HEK293 (cell line): ENCODE data around the gene SIRT7.

Experiments used
- HOXD13 ChIP-seq: sonication (generic); formaldehyde crosslinking; IDR thresholded peaks from 2 replicates; pipeline ENCODE4 v1.8.0; 2022; ENCODE audit warnings: missing genetic modification reagents, borderline replicate concordance
- SCRT1 ChIP-seq: fragments of 450-650 bp; formaldehyde crosslinking; IDR thresholded peaks from 2 replicates; pipeline ENCODE4 v1.5.1; 2016; ENCODE audit warnings: missing biosample characterization, missing genetic modification characterization, borderline replicate concordance
- SP2 ChIP-seq: fragments of 450-650 bp; formaldehyde crosslinking; IDR thresholded peaks from 2 replicates; pipeline ENCODE4 v1.5.1; 2016; ENCODE audit warnings: missing biosample characterization, missing genetic modification characterization
- WT1 ChIP-seq: fragments of 450-650 bp; formaldehyde crosslinking; IDR thresholded peaks from 2 replicates; pipeline ENCODE4 v1.5.1; 2016; ENCODE audit warnings: missing biosample characterization, missing genetic modification characterization
- ZBTB44 ChIP-seq: fragments of 450-650 bp; IDR thresholded peaks from 2 replicates; pipeline ENCODE4 v1.5.1; 2018; ENCODE audit warnings: missing biosample characterization, mild to moderate bottlenecking, missing genetic modification characterization
- ZBTB8A ChIP-seq: fragments of 450-650 bp; formaldehyde crosslinking; IDR thresholded peaks from 2 replicates; pipeline ENCODE4 v1.5.1; 2016; ENCODE audit warnings: missing biosample characterization, missing genetic modification characterization
- ZFP37 ChIP-seq: fragments of 450-650 bp; formaldehyde crosslinking; IDR thresholded peaks from 2 replicates; pipeline ENCODE4 v1.5.1; 2016; ENCODE audit warnings: missing biosample characterization, missing genetic modification characterization
- ZNF10 ChIP-seq: fragments of 450-650 bp; formaldehyde crosslinking; IDR thresholded peaks from 2 replicates; pipeline ENCODE4 v1.5.1; 2017; ENCODE audit warnings: missing biosample characterization, missing genetic modification characterization
- ZNF121 ChIP-seq: fragments of 450-650 bp; formaldehyde crosslinking; IDR thresholded peaks from 2 replicates; pipeline ENCODE4 v1.5.1; 2016; ENCODE audit warnings: missing biosample characterization, missing genetic modification characterization
- ZNF132 ChIP-seq: fragments of 450-650 bp; formaldehyde crosslinking; IDR thresholded peaks from 2 replicates; pipeline ENCODE4 v1.5.1; 2017; ENCODE audit warnings: missing biosample characterization, missing genetic modification characterization, borderline replicate concordance
- ZNF138 ChIP-seq: fragments of 450-650 bp; formaldehyde crosslinking; IDR thresholded peaks from 2 replicates; pipeline ENCODE4 v1.5.1; 2016; ENCODE audit warnings: missing biosample characterization, missing genetic modification characterization, borderline replicate concordance
- ZNF140 ChIP-seq: fragments of 450-650 bp; formaldehyde crosslinking; IDR thresholded peaks from 2 replicates; pipeline ENCODE4 v1.5.1; 2016; ENCODE audit warnings: missing biosample characterization, missing genetic modification characterization
- ZNF148 ChIP-seq: fragments of 450-650 bp; formaldehyde crosslinking; IDR thresholded peaks from 2 replicates; pipeline ENCODE4 v1.5.0; 2017; ENCODE audit warnings: missing biosample characterization, missing genetic modification characterization, borderline replicate concordance
- ZNF157 ChIP-seq: fragments of 450-650 bp; formaldehyde crosslinking; IDR thresholded peaks from 2 replicates; pipeline ENCODE4 v1.5.1; 2016; ENCODE audit warnings: missing biosample characterization, missing genetic modification characterization
- ZNF26 ChIP-seq: fragments of 450-650 bp; formaldehyde crosslinking; IDR thresholded peaks from 2 replicates; pipeline ENCODE4 v1.5.1; 2016; ENCODE audit warnings: missing biosample characterization, missing genetic modification characterization
- ZNF292 ChIP-seq: fragments of 450-650 bp; formaldehyde crosslinking; IDR thresholded peaks from 2 replicates; pipeline ENCODE4 v1.5.1; 2016; ENCODE audit warnings: low read depth, missing biosample characterization, missing genetic modification characterization, borderline replicate concordance
- ZNF324 ChIP-seq: fragments of 450-650 bp; formaldehyde crosslinking; IDR thresholded peaks from 2 replicates; pipeline ENCODE4 v1.5.1; 2016; ENCODE audit warnings: missing biosample characterization, missing genetic modification characterization
- ZNF354C ChIP-seq: fragments of 450-650 bp; formaldehyde crosslinking; IDR thresholded peaks from 2 replicates; pipeline ENCODE4 v1.5.1; 2016; ENCODE audit warnings: missing biosample characterization, missing genetic modification characterization, low read depth, borderline replicate concordance
- ZNF362 ChIP-seq: fragments of 450-650 bp; formaldehyde crosslinking; IDR thresholded peaks from 2 replicates; pipeline ENCODE4 v1.5.1; 2016; ENCODE audit warnings: missing biosample characterization, missing genetic modification characterization
- ZNF366 ChIP-seq: fragments of 450-650 bp; formaldehyde crosslinking; conservative IDR thresholded peaks from 2 replicates; pipeline ENCODE4 v1.5.1; 2016; ENCODE audit warnings: missing biosample characterization, missing genetic modification characterization
- ZNF423 ChIP-seq: fragments of 450-650 bp; formaldehyde crosslinking; IDR thresholded peaks from 2 replicates; pipeline ENCODE4 v1.5.1; 2016; ENCODE audit warnings: missing biosample characterization, missing genetic modification characterization
- ZNF426 ChIP-seq: fragments of 450-650 bp; formaldehyde crosslinking; IDR thresholded peaks from 2 replicates; pipeline ENCODE4 v1.5.1; 2017; ENCODE audit warnings: missing biosample characterization, missing genetic modification characterization, mild to moderate bottlenecking, inconsistent platforms, moderate library complexity
- ZNF473 ChIP-seq: fragments of 450-650 bp; formaldehyde crosslinking; IDR thresholded peaks from 2 replicates; pipeline ENCODE4 v1.5.1; 2017; ENCODE audit warnings: missing biosample characterization, missing genetic modification characterization
- ZNF580 ChIP-seq: fragments of 450-650 bp; formaldehyde crosslinking; IDR thresholded peaks from 2 replicates; pipeline ENCODE4 v1.5.1; 2016; ENCODE audit warnings: missing biosample characterization, missing genetic modification characterization
- ZNF585B ChIP-seq: fragments of 450-650 bp; formaldehyde crosslinking; IDR thresholded peaks from 2 replicates; pipeline ENCODE4 v1.5.1; 2016; ENCODE audit warnings: missing biosample characterization, missing genetic modification characterization
- ZNF596 ChIP-seq: fragments of 450-650 bp; IDR thresholded peaks from 2 replicates; pipeline ENCODE4 v1.5.0; 2018; ENCODE audit warnings: missing biosample characterization, mild to moderate bottlenecking, missing genetic modification characterization, moderate library complexity
- ZNF785 ChIP-seq: fragments of 450-650 bp; formaldehyde crosslinking; IDR thresholded peaks from 2 replicates; pipeline ENCODE4 v1.5.1; 2016; ENCODE audit warnings: missing biosample characterization, missing genetic modification characterization
- ZSCAN23 ChIP-seq: fragments of 450-650 bp; formaldehyde crosslinking; IDR thresholded peaks from 2 replicates; pipeline ENCODE4 v1.5.1; 2016; ENCODE audit warnings: missing biosample characterization, missing genetic modification characterization
- ZSCAN4 ChIP-seq: fragments of 450-650 bp; formaldehyde crosslinking; IDR thresholded peaks from 2 replicates; pipeline ENCODE4 v1.5.1; 2017; ENCODE audit warnings: missing biosample characterization, missing genetic modification characterization
- ZSCAN5A ChIP-seq: fragments of 450-650 bp; formaldehyde crosslinking; IDR thresholded peaks from 2 replicates; pipeline ENCODE4 v1.5.1; 2016; ENCODE audit warnings: missing biosample characterization, missing genetic modification characterization

Gene SIRT7

GRCh38 chr17:81867170-81867990 is 50.6 kb downstream of the SIRT7 start (continued):
- TF ChIP-seq ZNF148 (no peak), SP2 (tag by site-specific recombination) (no peak), ZNF132 (no peak), ZNF10 (no peak), HOXD13 (CRISPR knock-in tag) (no peak), ZFP37 (tag by site-specific recombination) (0 out of 2 replicates have a peak, but pooled peaks have one; percentile 12), ZNF366 (tag by site-specific recombination) (no peak), ZNF785 (tag by site-specific recombination) (no peak), ZSCAN4 (tag by site-specific recombination) (no peak), ZBTB44 (tag by site-specific recombination) (no peak), ZNF596 (no peak), ZNF354C (tag by site-specific recombination) (no peak), ZSCAN5A (tag by site-specific recombination) (peak; percentile 11; the same call in 1 of the 2 replicates), ZNF140 (no peak), ZNF585B (no peak), ZNF292 (tag by site-specific recombination) (no peak), ZNF121 (tag by site-specific recombination) (0 out of 2 replicates have a peak, but pooled peaks have one; percentile 49), ZSCAN23 (tag by site-specific recombination) (no peak), ZNF26 (tag by site-specific recombination) (no peak), ZBTB8A (tag by site-specific recombination) (peak; percentile 62), ZNF426 (tag by site-specific recombination) (no peak), SCRT1 (tag by site-specific recombination) (no peak), ZNF423 (tag by site-specific recombination) (0 out of 2 replicates have a peak, but pooled peaks have one; percentile 10), ZNF157 (tag by site-specific recombination) (no peak), ZNF580 (tag by site-specific recombination) (no peak), ZNF473 (tag by site-specific recombination) (no peak), ZNF324 (tag by site-specific recombination) (no peak), ZNF138 (tag by site-specific recombination) (no peak), ZNF362 (no peak), WT1 (tag by site-specific recombination) (peak; percentile 57)
